Measurements from ENCODE around the gene GRID2.

DNA sequence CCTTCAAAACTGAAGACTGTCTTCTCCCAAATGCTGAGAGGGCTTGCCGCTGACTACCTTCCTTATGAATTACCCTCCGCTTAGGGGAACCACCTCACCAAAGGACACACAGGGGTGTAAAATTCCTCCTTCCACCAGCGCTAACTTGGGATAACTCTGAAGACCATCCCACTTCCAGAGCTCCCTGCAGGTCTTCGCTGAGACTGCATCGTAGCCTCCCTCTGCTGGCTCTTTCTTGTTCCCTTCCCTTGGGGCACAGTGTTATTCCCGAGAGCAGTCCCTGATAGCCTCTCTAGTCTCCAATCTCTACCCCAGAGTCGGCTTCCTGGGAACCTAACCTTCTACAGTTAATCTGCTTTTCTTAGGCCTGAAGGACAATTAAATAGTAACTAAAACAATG is 799.3 kb downstream of the GRID2 start:
- TF ChIP-seq POLR2AphosphoS5 (IDR thresholded peaks at IDR 0.05; ENCODE audit: insufficient read depth in 1 of 2, low read depth in 1 of 2) (no peak), POLR2A (IDR thresholded peaks at IDR 0.05) (no peak), CTCF (IDR thresholded peaks at IDR 0.05) (no peak)
